SKM-1 treated with dmso at 0.1 percent for 144 hours (cell line): Measurements from ENCODE around the gene ZBTB7C.

Source experiments
- DNase-seq: peaks from one replicate; lab custom pipeline; 2025; ENCODE audit not compliant: unreplicated experiment; lab: John Stamatoyannopoulos, UW

Gene ZBTB7C

DNA sequence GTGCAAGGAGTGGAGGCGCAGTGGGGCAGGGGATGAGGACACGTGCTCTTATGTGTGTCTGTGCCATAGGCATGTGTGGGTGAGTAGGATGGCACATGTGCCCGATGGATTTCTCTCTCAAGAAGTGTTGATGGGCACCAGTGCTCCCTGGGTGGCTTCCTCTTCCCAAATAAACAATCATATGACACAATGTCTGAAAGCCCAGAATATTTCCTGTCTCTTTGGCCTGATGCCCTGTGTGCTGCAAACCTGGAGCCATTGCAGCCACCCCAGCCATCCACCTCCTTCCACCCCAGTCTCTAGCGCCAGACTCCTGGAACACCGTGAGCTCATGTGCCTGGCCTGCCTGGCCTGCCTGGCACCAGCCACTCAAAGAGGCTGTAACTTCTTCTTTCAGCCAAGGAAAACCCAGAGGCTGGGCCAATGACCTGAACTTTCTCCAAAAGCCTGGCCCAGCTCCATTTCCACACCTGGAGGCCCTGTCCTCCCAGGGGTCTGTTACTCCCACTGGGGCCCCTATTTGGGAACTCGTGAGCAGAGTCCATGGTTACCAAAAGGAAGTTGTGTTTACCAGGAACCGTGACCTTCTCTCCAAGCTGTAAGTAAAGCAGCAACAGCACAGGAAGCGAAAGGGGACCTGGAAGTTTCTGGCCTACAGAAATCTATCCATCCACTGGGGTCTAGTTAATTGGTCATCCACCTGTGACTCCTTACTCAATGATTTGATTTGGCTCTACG lies 9.5 kb upstream of the ZBTB7C start:
- no peak for DNase-seq

DNA sequence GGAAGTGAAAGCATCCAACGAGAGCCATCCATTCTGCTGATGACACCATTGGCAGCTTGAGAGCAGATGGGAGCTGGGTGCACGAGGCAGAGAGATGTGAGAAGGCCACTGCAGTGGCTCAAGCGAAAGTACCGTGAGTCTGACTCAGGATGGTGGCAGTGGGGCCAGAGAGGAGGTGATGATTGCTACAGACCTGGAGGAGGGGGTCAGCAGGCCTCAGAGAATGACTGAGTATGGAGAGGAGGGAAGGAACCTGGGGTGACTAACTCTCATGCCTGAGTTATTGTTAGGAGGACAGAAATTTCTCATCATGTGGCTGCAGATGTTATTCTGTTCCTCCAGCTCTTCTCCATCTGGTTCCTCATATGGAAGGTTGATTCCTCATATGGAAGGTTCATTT lies 8.8 kb upstream of the ZBTB7C start:
- no peak for DNase-seq

DNA sequence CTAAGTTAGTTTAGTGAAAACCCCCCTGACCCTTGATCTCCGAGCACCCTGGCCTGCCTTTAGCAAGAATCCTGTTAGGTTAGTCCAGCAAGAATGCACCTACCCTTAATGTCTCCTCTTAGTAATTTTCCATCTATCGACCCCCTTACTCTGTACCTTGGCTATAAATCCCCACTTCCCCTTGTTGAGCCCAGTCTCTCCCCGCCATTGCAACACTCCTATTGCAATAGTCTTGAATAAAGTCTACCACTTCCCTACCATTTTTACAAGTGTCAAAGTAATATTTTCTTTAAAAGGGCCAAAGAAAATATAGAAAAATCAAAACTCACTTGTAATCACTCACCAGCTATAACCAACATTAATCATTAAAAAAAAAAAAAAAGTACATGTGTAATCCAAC lies 4.2 kb upstream of the ZBTB7C start:
- DNase-seq: no peak

- peak; percentile 30 for DNase-seq
Observed at GRCh38 chr18:48412339-48412929, 3.3 kb upstream of the ZBTB7C start.

- no peak for DNase-seq
Observed at GRCh38 chr18:48410095-48410920, 1.1 kb upstream of the ZBTB7C start.

DNA sequence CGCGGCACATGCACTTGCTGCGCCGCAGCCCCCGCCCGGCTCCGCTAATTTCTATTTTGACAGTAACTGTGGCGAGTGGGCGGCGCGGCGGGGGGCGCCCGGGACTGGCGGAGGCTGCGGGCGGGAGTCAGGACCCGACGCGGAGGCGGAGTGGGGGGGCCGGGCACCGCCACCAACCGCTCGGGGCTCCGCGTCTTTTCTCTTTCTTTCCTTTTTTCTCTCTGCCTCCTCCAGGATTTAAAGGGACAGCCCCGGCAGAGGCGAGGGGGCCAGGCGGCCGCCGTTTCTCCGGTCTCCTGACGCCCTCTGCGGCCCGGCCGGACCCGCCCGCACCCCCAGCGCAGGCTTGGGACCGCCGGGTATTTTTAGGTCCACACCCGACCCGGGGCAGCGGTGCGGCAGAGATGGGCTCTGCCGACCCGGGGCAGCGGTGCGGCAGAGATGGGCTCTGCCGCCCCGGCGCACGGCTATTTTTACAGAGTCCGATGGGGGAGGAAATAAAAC lies 460 bp upstream of the ZBTB7C start:
- no peak for DNase-seq

DNA sequence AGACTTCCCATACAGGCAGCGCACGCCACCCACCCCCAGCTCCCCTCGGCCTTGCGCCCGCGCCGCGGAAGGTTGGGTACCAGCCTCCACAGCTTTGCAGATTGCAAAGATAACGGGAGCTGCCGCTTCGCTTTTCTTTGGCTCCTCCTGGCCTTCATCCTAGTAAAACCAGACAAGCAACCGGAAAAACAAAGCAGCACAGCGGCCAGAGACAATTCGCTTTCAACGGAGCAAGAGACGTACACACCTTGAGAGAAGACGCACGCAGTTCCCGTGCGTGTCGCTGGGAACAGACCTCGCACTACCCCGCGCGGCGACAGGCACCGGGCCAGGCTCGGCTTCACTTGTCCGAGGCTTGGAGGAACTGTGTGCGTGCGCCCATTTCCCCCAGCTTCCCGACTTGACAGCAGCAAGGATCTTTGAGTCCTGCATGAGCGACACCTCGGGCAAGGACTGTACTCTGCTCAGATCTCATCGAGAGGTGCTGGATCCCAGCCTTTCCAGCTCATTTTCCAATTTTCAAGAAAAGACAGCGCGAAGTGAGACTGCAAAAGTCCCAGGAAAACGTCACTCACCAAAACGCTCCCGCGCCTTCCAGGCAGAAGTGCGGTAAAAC lies 964 bp downstream of the ZBTB7C start:
- no peak for DNase-seq

DNA sequence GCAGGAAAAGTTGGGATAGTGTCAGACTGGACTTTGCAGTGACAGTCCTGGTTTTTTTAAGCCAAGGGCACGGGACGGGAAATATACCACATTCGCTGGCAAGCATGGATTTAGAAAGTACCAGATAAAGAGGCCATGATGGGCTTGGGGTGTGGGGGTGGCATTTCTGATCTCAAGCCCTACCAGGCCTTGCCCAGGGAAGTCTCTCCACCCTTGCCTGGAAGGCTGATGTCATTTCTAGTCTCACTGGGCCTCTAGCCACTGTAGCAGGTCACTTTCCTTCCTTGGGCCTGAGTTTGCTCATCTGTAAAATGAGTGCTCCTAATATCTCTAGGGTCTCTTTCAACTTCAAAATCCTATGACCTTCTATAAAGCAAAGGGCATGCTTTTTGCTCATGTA lies 1.8 kb downstream of the ZBTB7C start:
- DNase-seq: no peak

DNA sequence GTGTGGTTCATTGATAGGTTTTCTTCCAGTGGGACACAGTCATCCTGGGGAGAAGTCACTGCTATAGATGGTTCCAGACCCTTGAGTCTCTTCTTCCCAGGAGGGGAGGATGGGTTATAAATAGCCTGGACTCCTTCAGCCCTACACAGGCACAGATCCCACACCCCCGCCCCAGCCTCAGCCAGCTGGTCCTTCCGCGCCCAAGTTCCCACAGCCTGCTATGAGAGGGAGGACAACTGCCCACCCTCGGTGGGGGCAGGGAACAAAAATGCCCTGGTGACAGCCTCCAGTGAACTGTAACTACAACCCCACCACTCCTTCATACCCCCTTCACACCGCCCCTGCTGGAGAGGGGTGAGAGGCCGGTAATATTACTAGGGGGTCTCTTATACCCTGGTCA lies 3.2 kb downstream of the ZBTB7C start:
- no peak for DNase-seq

GRCh38 chr18:48404716-48405507 lies 4.3 kb downstream of the ZBTB7C start:
- no peak for DNase-seq

- DNase-seq: no peak
Observed at GRCh38 chr18:48402953-48403352, 6.2 kb downstream of the ZBTB7C start.

GRCh38 chr18:48399303-48400075 lies 9.7 kb downstream of the ZBTB7C start:
- no peak for DNase-seq

- DNase-seq: no peak
Observed at GRCh38 chr18:48398074-48398473, 11.1 kb downstream of the ZBTB7C start.

DNA sequence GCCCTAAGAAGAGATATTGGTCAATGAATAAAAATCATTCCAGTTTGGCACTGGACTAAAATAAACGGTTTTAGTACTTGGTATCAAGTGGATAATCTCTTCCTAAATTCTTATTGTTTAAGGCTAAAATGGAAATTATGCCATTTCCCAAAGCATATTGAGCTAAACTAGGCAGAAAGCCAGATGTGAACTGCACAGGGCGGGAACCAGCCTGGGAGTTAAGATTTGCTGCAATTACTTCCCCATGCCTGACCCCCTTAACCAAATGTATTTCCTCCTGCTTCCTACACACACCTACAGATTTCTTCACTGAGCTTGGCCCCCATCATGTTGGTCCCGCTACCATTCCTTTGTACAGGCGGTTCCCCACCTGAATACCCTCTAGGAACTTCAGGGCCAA lies 12.2 kb downstream of the ZBTB7C start:
- no peak for DNase-seq

GRCh38 chr18:48396561-48396960 lies 12.6 kb downstream of the ZBTB7C start:
- DNase-seq: no peak

GRCh38 chr18:48395646-48396045 lies 13.5 kb downstream of the ZBTB7C start:
- DNase-seq: no peak

DNA sequence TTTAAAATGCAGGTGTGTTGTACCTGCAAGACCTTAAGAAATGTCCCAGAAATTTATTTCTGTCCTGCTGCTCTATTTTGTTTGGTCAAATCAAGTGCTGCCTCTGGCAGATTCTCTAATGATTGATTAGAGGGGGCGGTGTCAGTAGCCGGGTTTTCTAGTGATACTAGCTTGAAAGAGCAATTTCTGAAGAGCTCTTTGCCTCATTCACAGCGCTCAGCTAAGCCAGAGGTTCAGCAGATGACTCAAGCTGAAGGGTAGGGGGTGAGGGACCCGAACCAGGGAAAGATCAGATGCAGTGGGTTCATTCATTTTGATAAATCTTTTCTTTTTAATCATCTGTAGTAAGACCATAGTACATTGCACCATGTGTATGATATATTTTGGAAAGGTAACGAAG lies 15.0 kb downstream of the ZBTB7C start:
- no peak for DNase-seq

DNA sequence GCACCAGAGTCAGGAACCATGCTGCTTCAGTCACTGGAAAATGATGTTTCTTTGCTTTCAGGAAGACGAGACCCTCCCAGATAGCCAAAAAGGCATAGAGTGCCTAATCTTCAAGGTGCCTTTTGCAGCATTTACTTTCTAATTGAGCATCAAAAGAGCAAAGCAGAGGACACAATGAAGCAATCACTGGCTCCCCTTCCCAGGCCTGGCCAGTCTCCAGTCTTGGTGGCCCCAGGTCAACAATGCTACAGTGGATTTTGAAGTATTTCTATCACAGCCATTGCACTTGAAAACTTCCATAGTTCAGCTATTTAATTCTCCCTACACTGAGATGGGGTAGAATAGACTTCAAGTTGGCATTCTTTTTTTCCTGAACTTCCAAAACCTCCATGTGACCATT lies 15.4 kb downstream of the ZBTB7C start:
- DNase-seq: no peak

- no peak for DNase-seq
Observed at GRCh38 chr18:48393170-48393569, 16.0 kb downstream of the ZBTB7C start.

DNA sequence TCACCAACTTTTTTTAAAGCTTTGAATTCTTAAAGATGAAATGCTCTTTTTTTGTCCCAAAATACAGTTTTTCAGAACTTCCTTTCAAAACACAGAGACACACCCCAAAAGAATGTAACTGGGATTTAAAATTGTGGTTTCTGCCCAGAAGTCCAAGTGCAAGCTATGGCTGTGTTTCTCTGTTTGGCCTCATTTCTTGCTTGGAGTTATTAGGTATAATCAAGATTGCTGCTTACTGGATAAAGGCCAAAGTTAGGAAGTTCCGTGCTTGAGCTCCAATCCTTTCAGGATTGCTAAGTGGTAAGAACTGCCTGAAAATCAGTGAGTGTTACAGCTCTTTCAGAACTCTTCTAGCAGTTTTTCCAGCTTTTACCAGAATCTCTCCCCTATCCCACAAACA lies 16.9 kb downstream of the ZBTB7C start:
- no peak for DNase-seq
